Neural cell (in vitro differentiated cells): ENCODE measurements around the gene BICC1. TPM values are rescaled to one million over a fixed set of nuclear protein-coding genes. Genes with fewer than 3 reads are reported as not detected.

ENCODE experiments used
- H2AFZ ChIP-seq: fragments of 200-600, 300-800 bp; sonication (generic), shearing (Covaris generic); 2 replicates; pipeline ENCODE4 v1.6.0; 2014; ENCODE audit warnings: low read depth, mild to moderate bottlenecking, antibody characterized with exemption, low read length, moderate library complexity
- H3F3A ChIP-seq: fragments of 200-600 bp; shearing (Covaris generic); 2 replicates; pipeline ENCODE4 v1.6.1; 2016; ENCODE audit warnings: mild to moderate bottlenecking, moderate library complexity, mixed read lengths, antibody characterized with exemption, low read length; ENCODE audit not compliant: insufficient read depth, poor library complexity, severe bottlenecking
- H3K27ac ChIP-seq: fragments of 200-600, 300-800 bp; sonication (generic), shearing (Covaris generic); 2 replicates; pipeline ENCODE4 v1.5.1; 2014; ENCODE audit warnings: mild to moderate bottlenecking, low read length, moderate library complexity
- H3K27me3 ChIP-seq: fragments of 300-800, 200-600 bp; sonication (generic), shearing (Covaris generic); 2 replicates; pipeline ENCODE4 v1.6.0; 2014; ENCODE audit warnings: mild to moderate bottlenecking, low read depth, low read length, moderate library complexity; ENCODE audit not compliant: insufficient read depth
- H3K36me3 ChIP-seq: fragments of 300-800, 200-600 bp; sonication (generic), shearing (Covaris generic); 2 replicates; pipeline ENCODE4 v1.5.1; 2014; ENCODE audit warnings: mild to moderate bottlenecking, antibody characterized with exemption, low read length, moderate library complexity; ENCODE audit not compliant: insufficient read depth
- H3K4me2 ChIP-seq: fragments of 300-800, 200-600 bp; sonication (generic), shearing (Covaris generic); 2 replicates; pipeline ENCODE4 v1.6.0; 2014; ENCODE audit warnings: mild to moderate bottlenecking, low read length
- H3K4me3 ChIP-seq: fragments of 300-800, 200-600 bp; sonication (generic), shearing (Covaris generic); 2 replicates; pipeline ENCODE4 v1.5.1; 2014; ENCODE audit warnings: mild to moderate bottlenecking, low read length, moderate library complexity
- H3K79me2 ChIP-seq: fragments of 200-600 bp; shearing (Covaris generic); replicated peaks from 2 replicates; pipeline ENCODE4 v1.6.0; 2014; ENCODE audit warnings: mild to moderate bottlenecking, low read length, moderate library complexity; ENCODE audit not compliant: insufficient read depth
- H3K9ac ChIP-seq: fragments of 300-800, 200-600 bp; sonication (generic), shearing (Covaris generic); 2 replicates; pipeline ENCODE4 v1.6.1; 2016; ENCODE audit warnings: mild to moderate bottlenecking, low read length, mixed read lengths
- H3K9me2 ChIP-seq: fragments of 200-600 bp; shearing (Covaris generic); 2 replicates; pipeline ENCODE4 v1.6.1; 2016; ENCODE audit warnings: mild to moderate bottlenecking, low read length, mixed read lengths; ENCODE audit not compliant: insufficient read depth
- H3K9me3 ChIP-seq: fragments of 200-600, 300-800 bp; sonication (generic), shearing (Covaris generic); 2 replicates; pipeline ENCODE4 v1.6.1; 2016; ENCODE audit warnings: mild to moderate bottlenecking, mixed run types, low read length, moderate library complexity, mixed read lengths
- H4K20me1 ChIP-seq: fragments of 200-600 bp; shearing (Covaris generic); 2 replicates; pipeline ENCODE4 v1.6.1; 2016; ENCODE audit warnings: mild to moderate bottlenecking, mixed run types; ENCODE audit not compliant: insufficient read depth
- EP300 ChIP-seq: fragments of 450-650 bp; conservative IDR thresholded peaks from 2 replicates; pipeline ENCODE4 v1.6.1; 2014; ENCODE audit warnings: antibody characterized with exemption, mild to moderate bottlenecking, moderate library complexity; ENCODE audit not compliant: poor library complexity, severe bottlenecking
- EZH2 ChIP-seq: fragments of 200-600, 300-800 bp; shearing (Covaris generic), sonication (generic); IDR thresholded peaks from 2 replicates; pipeline ENCODE4 v1.6.1; 2014; ENCODE audit warnings: antibody characterized with exemption, low read length, borderline replicate concordance, mild to moderate bottlenecking; ENCODE audit not compliant: insufficient read depth, poor library complexity, severe bottlenecking
- MXI1 ChIP-seq: fragments of 450-650 bp; conservative IDR thresholded peaks from 2 replicates; pipeline ENCODE4 v1.6.1; 2014; ENCODE audit warnings: antibody characterized with exemption, mild to moderate bottlenecking; ENCODE audit not compliant: poor library complexity, severe bottlenecking
- POLR2AphosphoS5 ChIP-seq: IDR thresholded peaks from 2 replicates; pipeline ENCODE4 v1.6.1; 2012
- RAD21 ChIP-seq: fragments of 450-650 bp; conservative IDR thresholded peaks from 2 replicates; pipeline ENCODE4 v1.6.1; 2014; ENCODE audit warnings: antibody characterized with exemption, mild to moderate bottlenecking, moderate library complexity
- SMC3 ChIP-seq: fragments of 450-650 bp; conservative IDR thresholded peaks from 2 replicates; pipeline ENCODE4 v1.6.1; 2014; ENCODE audit warnings: antibody characterized with exemption, mild to moderate bottlenecking, moderate library complexity; ENCODE audit not compliant: poor library complexity
- TAF1 ChIP-seq: IDR thresholded peaks from 2 replicates; pipeline ENCODE4 v1.6.1; 2012; ENCODE audit warnings: low read depth
- polyA plus RNA-seq: library from polyadenylated mRNA; depleted of rRNA; stranded (reverse); fragments of >200 nt; gene quantifications from 2 replicates; pipeline ENCODE4 v1.2.3, GENCODE V29; 2014
- TF ChIP-seq, protein P1 (sequence below): fragments of 450-650 bp; IDR thresholded peaks from 2 replicates; pipeline ENCODE4 v1.5.1; 2014; ENCODE audit warnings: antibody characterized with exemption, mild to moderate bottlenecking, moderate library complexity; ENCODE audit not compliant: poor library complexity, severe bottlenecking
- TF ChIP-seq, protein P2 (sequence below): IDR thresholded peaks from 2 replicates; pipeline ENCODE4 v1.6.1; 2012; ENCODE audit warnings: borderline replicate concordance

Gene BICC1
- polyA plus RNA-seq, 1 donor from 2014 or later, result 7.6 TPM

- Histone ChIP-seq H2AFZ (peak overlapping the region; percentile 23), H3F3A (no peaks in the 10 kb centered on the region), H3K9ac (peak overlapping the region; percentile 29), H3K27me3 (no peaks in the 10 kb centered on the region), H3K36me3 (no peaks in the 10 kb centered on the region), H4K20me1 (no peaks in the 10 kb centered on the region), H3K4me3 (peak overlapping the region; percentile 65), H3K9me3 (no peaks in the 10 kb centered on the region), H3K27ac (no peak overlapping the region), H3K79me2 (no peaks in the 10 kb centered on the region), H3K4me2 (peak overlapping the region; percentile 56), H3K9me2 (no peaks in the 10 kb centered on the region)
- no peak for TF ChIP-seq TAF1
- TF ChIP-seq RAD21, result no peak
- TF ChIP-seq, protein P1, sequence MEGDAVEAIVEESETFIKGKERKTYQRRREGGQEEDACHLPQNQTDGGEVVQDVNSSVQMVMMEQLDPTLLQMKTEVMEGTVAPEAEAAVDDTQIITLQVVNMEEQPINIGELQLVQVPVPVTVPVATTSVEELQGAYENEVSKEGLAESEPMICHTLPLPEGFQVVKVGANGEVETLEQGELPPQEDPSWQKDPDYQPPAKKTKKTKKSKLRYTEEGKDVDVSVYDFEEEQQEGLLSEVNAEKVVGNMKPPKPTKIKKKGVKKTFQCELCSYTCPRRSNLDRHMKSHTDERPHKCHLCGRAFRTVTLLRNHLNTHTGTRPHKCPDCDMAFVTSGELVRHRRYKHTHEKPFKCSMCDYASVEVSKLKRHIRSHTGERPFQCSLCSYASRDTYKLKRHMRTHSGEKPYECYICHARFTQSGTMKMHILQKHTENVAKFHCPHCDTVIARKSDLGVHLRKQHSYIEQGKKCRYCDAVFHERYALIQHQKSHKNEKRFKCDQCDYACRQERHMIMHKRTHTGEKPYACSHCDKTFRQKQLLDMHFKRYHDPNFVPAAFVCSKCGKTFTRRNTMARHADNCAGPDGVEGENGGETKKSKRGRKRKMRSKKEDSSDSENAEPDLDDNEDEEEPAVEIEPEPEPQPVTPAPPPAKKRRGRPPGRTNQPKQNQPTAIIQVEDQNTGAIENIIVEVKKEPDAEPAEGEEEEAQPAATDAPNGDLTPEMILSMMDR, result no peak
These were observed 744 bp upstream of the BICC1 start for GRCh38 chr10:58511765-58512490.

GRCh38 chr10:58513188-58514110, 777 bp downstream of the BICC1 start:
- Histone ChIP-seq H3K79me2 (no peaks in the 10 kb centered on the region), H3K9ac (peak overlapping the region; percentile 55)

GRCh38 chr10:58514111-58514770, 1.6 kb downstream of the BICC1 start:
- H2AFZ ChIP-seq, result no peak overlapping the region
- H3K79me2 ChIP-seq, result no peaks in the 10 kb centered on the region

More at GRCh38 chr10:58513188-58514110, 777 bp downstream of the BICC1 start:
- Histone ChIP-seq H3K4me2 (peak overlapping the region; percentile 85), H3K27ac (no peak overlapping the region), H2AFZ (no peak overlapping the region), H3K27me3 (no peaks in the 10 kb centered on the region), H3F3A (no peaks in the 10 kb centered on the region), H3K9me3 (no peaks in the 10 kb centered on the region), H3K9me2 (no peaks in the 10 kb centered on the region), H3K36me3 (no peaks in the 10 kb centered on the region), H3K4me3 (peak overlapping the region; percentile 82), H4K20me1 (no peaks in the 10 kb centered on the region)
- TF ChIP-seq MXI1 (peak; percentile 67), TAF1 (no peak)

More at GRCh38 chr10:58514111-58514770, 1.6 kb downstream of the BICC1 start:
- H3F3A ChIP-seq, result no peaks in the 10 kb centered on the region
- H3K4me3 ChIP-seq, result peak overlapping the region; percentile 82
- no peak overlapping the region for H3K9ac ChIP-seq
- H3K4me2 ChIP-seq, result peak overlapping the region; percentile 85
- no peaks in the 10 kb centered on the region for H3K27me3 ChIP-seq
- no peaks in the 10 kb centered on the region for H3K9me2 ChIP-seq
- no peak overlapping the region for H3K27ac ChIP-seq
- H3K9me3 ChIP-seq, result no peaks in the 10 kb centered on the region
- no peaks in the 10 kb centered on the region for H4K20me1 ChIP-seq
- TF ChIP-seq MXI1 (no peak), TAF1 (no peak), EZH2 (no peak), POLR2AphosphoS5 (no peak), RAD21 (no peak), SMC3 (no peak), EP300 (no peak)
- TF ChIP-seq, protein P2, sequence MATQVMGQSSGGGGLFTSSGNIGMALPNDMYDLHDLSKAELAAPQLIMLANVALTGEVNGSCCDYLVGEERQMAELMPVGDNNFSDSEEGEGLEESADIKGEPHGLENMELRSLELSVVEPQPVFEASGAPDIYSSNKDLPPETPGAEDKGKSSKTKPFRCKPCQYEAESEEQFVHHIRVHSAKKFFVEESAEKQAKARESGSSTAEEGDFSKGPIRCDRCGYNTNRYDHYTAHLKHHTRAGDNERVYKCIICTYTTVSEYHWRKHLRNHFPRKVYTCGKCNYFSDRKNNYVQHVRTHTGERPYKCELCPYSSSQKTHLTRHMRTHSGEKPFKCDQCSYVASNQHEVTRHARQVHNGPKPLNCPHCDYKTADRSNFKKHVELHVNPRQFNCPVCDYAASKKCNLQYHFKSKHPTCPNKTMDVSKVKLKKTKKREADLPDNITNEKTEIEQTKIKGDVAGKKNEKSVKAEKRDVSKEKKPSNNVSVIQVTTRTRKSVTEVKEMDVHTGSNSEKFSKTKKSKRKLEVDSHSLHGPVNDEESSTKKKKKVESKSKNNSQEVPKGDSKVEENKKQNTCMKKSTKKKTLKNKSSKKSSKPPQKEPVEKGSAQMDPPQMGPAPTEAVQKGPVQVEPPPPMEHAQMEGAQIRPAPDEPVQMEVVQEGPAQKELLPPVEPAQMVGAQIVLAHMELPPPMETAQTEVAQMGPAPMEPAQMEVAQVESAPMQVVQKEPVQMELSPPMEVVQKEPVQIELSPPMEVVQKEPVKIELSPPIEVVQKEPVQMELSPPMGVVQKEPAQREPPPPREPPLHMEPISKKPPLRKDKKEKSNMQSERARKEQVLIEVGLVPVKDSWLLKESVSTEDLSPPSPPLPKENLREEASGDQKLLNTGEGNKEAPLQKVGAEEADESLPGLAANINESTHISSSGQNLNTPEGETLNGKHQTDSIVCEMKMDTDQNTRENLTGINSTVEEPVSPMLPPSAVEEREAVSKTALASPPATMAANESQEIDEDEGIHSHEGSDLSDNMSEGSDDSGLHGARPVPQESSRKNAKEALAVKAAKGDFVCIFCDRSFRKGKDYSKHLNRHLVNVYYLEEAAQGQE, result no peak
- TF ChIP-seq, protein P1, result no peak
- no peaks in the 10 kb centered on the region for H3K36me3 ChIP-seq
